Mesodermal cell (in vitro differentiated cells): ENCODE measurements around the gene ADCY5.

Source experiments
- H3K27ac ChIP-seq: 2 replicates; pipeline ENCODE4 v1.7.0; 2013; ENCODE audit warnings: mild to moderate bottlenecking, low read depth, low read length, moderate library complexity; ENCODE audit not compliant: severe bottlenecking
- H3K36me3 ChIP-seq: 2 replicates; pipeline ENCODE4 v1.7.1; 2013; ENCODE audit warnings: mild to moderate bottlenecking, low read length, moderate library complexity; ENCODE audit not compliant: control insufficient read depth, insufficient read depth
- H3K4me1 ChIP-seq: one replicate; pipeline ENCODE4 v1.7.1; 2013; ENCODE audit warnings: mild to moderate bottlenecking, low read length; ENCODE audit not compliant: insufficient read depth, control insufficient read depth, poor library complexity, severe bottlenecking
- H3K4me3 ChIP-seq: 2 replicates; pipeline ENCODE4 v1.7.0; 2013; ENCODE audit warnings: low read length, control low read depth, mild to moderate bottlenecking; ENCODE audit not compliant: insufficient read depth, poor library complexity, severe bottlenecking; ENCODE audit errors: extremely low read depth
- H3K9me3 ChIP-seq: 2 replicates; pipeline ENCODE4 v1.7.1; 2013; ENCODE audit warnings: mild to moderate bottlenecking, low read length, moderate library complexity; ENCODE audit not compliant: control insufficient read depth
- WGBS, 2 experiments: methylation state at CpG; one replicate each; pipeline ENCODE4 v1.1.5; 2013; ENCODE audit warnings: missing lambda C conversion rate in 2 of 2; ENCODE audit not compliant: insufficient coverage in 2 of 2; 5-methylcytosine and 5-hydroxymethylcytosine counted together

The ADCY5 gene

GRCh38 chr3:123429362-123430125 lies 19.3 kb downstream of the ADCY5 start:
- Histone ChIP-seq H3K36me3 (no peaks in the 10 kb centered on the region), H3K9me3 (no peaks in the 10 kb centered on the region), H3K4me3 (no peak overlapping the region), H3K27ac (no peak overlapping the region), H3K4me1 (no peaks in the 10 kb centered on the region)
- WGBS, 2 experiments: 87% methylated on average over 9 of the region's 10 CpGs; no CpG with 5 or more reads in 1 of the 2 experiments

DNA sequence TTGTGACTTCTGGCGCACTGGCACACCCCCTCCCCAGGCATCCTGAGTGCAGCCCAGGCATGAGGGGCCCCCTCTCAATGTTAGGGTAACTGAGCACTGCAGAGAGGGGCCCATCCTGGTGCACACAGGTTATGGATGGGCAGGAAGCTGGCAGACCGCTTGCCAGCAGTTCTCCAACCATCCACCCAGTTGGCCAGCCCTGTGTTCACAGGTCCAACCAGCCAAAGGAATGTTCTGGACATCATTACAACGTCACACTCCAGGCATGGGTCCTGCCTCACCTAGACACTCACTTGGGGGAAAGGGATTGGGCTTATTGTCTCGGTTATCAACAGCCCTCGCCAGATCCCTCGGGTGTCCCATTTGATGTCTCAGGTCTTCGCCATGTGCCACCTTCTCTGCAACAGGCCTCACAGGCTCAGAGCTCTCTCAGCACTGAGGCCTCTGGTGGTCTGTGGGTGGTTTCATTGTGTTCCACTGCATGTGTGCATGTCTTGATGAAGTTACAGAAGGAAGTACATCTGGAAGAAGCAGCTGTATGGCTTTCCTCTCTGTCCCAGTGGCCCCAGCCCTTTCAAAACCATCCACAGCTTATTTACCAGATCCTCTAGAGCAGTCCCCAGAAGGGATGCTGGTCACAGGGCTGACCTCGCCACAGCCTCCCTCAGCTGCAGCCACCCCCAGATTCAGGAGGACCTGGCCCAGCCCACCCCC lies 23.7 kb downstream of the ADCY5 start:
- Histone ChIP-seq H3K27ac (no peak overlapping the region), H3K4me1 (no peaks in the 10 kb centered on the region), H3K4me3 (no peak overlapping the region), H3K9me3 (no peaks in the 10 kb centered on the region), H3K36me3 (no peaks in the 10 kb centered on the region)
- WGBS, 2 experiments: 91 to 97% methylated on average over 5 of the region's 8 CpGs

- H3K9me3 ChIP-seq: no peaks in the 10 kb centered on the region
- H3K4me1 ChIP-seq: no peaks in the 10 kb centered on the region
- no peaks in the 10 kb centered on the region for H3K36me3 ChIP-seq
- no peak overlapping the region for H3K4me3 ChIP-seq
- 92 to 95% methylated on average over 10 of the region's 13 CpGs for WGBS, 2 experiments
- no peak overlapping the region for H3K27ac ChIP-seq
These were observed 24.4 kb downstream of the ADCY5 start for GRCh38 chr3:123424321-123424998.

DNA sequence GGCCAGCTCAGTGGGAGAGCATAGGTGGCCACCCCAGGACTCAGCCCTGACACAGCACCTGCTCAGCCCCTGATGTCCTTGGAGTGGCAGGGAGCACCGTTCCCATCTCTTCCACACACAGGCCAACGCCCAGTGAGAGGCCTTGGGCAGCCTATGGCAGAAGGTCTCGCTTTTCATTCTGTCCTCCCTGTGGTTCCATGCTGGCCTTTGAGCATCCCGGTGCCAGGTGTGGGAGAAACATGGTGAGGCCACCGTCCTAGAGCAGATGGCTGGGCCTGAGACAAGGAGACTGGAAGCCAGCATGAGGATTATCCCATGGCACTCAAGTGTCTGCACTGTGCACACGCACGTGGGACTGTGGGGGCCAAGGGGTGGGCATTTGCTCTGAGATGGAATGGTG lies 25.1 kb downstream of the ADCY5 start:
- Histone ChIP-seq H3K36me3 (no peaks in the 10 kb centered on the region), H3K27ac (no peak overlapping the region), H3K4me1 (no peaks in the 10 kb centered on the region), H3K4me3 (no peak overlapping the region), H3K9me3 (no peaks in the 10 kb centered on the region)
- 72 to 93% methylated on average over 5 to 6 of the region's 7 CpGs for WGBS, 2 experiments

DNA sequence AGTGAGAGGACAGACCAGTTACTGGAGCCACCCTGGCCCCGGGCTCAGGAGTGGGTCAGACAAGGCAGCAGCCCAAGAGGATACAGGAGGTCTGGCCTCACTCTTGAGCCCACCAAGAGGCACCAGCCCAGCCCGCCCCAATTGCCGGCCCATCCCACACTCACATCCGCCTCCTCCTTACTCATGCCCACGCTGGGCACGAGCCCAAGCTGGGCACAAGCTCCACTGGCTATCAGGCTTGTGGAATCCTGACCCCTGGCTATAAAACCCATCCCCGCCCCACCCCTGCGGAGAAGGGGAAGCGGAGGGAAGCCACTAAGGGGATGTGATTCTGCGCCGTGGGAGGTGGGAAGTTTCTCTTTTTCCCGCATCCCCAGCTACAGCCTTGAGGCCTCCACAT lies 25.9 kb downstream of the ADCY5 start:
- no peaks in the 10 kb centered on the region for H3K9me3 ChIP-seq

DNA sequence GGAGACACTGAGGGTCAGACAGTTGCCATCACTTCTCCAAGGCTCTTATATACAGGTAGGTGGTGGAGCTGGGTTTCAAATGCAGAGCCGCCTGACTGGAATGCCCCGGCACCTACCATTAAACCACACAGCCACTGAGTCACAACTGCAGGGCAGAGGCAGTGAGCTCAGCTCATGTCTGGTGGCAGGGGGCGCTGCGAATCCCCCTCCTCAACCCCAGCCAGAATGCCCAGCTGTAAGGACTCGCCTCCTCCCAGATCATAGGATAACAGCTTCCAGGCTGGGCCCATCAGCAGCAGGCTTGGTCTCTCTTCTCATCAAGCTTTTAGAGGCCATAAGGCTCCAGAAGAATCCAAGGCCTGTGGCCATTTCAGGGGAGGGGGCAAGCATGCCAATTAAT lies 26.4 kb downstream of the ADCY5 start:
- WGBS, 2 experiments: 80 to 100% methylated on average over 1 to 4 of the region's 5 CpGs
- Histone ChIP-seq H3K4me3 (no peak overlapping the region), H3K4me1 (no peaks in the 10 kb centered on the region), H3K27ac (no peak overlapping the region), H3K9me3 (no peaks in the 10 kb centered on the region), H3K36me3 (no peaks in the 10 kb centered on the region)

More for the DNA sequence above, 25.9 kb downstream of the ADCY5 start:
- Histone ChIP-seq H3K36me3 (no peaks in the 10 kb centered on the region), H3K27ac (no peak overlapping the region), H3K4me1 (no peaks in the 10 kb centered on the region), H3K4me3 (no peak overlapping the region)
- WGBS, 2 experiments: 83 to 85% methylated on average over 1 to 10 of the region's 12 CpGs

DNA sequence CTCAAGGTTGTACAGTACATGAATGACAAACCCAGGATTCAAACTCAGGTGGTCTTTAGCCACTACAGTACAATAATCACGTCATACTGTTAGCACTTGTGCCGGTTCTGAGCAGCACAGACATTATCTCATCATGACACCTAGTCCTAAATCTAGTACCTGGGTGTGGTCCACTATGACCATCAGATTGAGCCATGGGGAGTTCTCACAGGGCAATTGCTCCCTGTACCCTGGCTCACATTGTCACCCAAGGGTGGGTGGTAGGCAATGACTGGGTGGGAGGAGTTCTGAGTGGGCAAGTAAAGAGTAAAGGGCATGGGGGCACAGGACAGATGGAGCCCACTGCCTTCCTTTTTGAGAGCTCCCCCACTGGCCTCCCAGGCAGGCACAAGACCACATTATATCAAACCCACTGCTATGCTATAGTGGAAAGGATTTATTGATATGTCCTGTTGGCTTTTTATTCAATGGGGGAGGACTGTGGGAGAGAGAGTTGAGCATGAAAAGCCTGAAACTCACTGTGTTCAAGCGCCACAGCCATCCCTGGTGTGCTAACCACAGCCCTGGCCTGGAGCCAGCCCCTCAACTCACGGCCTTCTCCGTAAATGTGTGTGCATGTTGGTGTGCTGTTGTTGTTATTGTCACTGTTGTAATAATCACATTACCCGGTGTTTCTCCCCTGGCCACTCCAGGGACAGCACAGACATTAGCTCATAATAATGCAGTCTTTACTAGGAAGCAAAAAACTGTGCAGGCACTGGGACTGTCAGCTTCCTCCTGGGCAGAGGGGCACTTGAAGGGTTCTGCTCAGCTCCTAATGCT lies 27.3 kb downstream of the ADCY5 start:
- Histone ChIP-seq H3K4me3 (no peak overlapping the region), H3K27ac (no peak overlapping the region), H3K36me3 (no peaks in the 10 kb centered on the region), H3K4me1 (no peaks in the 10 kb centered on the region), H3K9me3 (no peaks in the 10 kb centered on the region)
- 92 to 96% methylated on average over 2 to 6 of the region's 6 CpGs for WGBS, 2 experiments

GRCh38 chr3:123420416-123420968 lies 28.4 kb downstream of the ADCY5 start:
- Histone ChIP-seq H3K36me3 (no peaks in the 10 kb centered on the region), H3K4me3 (no peak overlapping the region), H3K27ac (no peak overlapping the region), H3K9me3 (no peaks in the 10 kb centered on the region), H3K4me1 (no peaks in the 10 kb centered on the region)
- 87 to 89% methylated on average over 4 to 7 of the region's 8 CpGs for WGBS, 2 experiments

DNA sequence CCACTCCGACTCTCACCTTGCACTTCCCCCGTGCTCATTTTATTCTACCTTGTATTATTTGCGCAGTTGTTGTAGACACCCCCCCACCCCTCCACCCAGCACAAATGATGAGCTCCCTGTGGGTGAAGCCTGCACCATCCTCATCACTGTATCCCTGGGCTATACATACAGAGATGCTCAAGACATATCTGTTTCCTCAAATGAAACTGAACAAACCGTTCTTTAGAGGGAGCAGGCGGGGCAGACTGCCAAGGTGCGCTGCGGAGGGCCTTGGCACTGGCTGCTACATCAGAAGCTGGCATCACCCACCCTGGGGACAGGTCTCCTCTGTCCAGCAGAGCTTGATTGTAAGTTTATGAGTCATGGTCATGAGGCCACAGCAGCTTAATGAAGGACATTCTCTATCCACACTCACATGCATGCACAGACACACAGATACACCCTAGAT lies 29.0 kb downstream of the ADCY5 start:
- H3K27ac ChIP-seq: no peak overlapping the region
- H3K36me3 ChIP-seq: no peaks in the 10 kb centered on the region
- 89 to 93% methylated on average over 7 of the region's 7 CpGs for WGBS, 2 experiments
- no peaks in the 10 kb centered on the region for H3K4me1 ChIP-seq
- H3K9me3 ChIP-seq: no peaks in the 10 kb centered on the region
- H3K4me3 ChIP-seq: no peak overlapping the region
